Measurements from ENCODE around the gene BBLN. TPM values are rescaled to one million over a fixed set of nuclear protein-coding genes. Genes with fewer than 3 reads are reported as not detected.

The BBLN gene
- total and polyA plus RNA-seq, 7 donors, result 111 to 273 (median 158) TPM

- peak; percentile 53 for DNase-seq
- intact Hi-C loops (cut with DNase I), result loop anchor here (5.0 kb wide), 1 partner anchor 82 kb away; no protein-coding TSS in a partner anchor
- no peak overlapping the region for H3K27ac ChIP-seq
- no peaks in the 10 kb centered on the region for H3K9me3 ChIP-seq
- peaks cover 0 to 7% (median 6%) of the 10 kb centered on the region in 4 donors for H3K4me1 ChIP-seq
- peaks cover 16 to 48% (median 25%) of the 10 kb centered on the region in 4 donors for H3K36me3 ChIP-seq
- H3K27me3 ChIP-seq, result no peaks in the 10 kb centered on the region
- TF ChIP-seq POLR2AphosphoS5 (IDR thresholded peaks at IDR 0.05) (no peak), POLR2A (IDR thresholded peaks at IDR 0.05) (no peak), EP300 (IDR thresholded peaks at IDR 0.05) (no peak)
- TF ChIP-seq, protein P1, sequence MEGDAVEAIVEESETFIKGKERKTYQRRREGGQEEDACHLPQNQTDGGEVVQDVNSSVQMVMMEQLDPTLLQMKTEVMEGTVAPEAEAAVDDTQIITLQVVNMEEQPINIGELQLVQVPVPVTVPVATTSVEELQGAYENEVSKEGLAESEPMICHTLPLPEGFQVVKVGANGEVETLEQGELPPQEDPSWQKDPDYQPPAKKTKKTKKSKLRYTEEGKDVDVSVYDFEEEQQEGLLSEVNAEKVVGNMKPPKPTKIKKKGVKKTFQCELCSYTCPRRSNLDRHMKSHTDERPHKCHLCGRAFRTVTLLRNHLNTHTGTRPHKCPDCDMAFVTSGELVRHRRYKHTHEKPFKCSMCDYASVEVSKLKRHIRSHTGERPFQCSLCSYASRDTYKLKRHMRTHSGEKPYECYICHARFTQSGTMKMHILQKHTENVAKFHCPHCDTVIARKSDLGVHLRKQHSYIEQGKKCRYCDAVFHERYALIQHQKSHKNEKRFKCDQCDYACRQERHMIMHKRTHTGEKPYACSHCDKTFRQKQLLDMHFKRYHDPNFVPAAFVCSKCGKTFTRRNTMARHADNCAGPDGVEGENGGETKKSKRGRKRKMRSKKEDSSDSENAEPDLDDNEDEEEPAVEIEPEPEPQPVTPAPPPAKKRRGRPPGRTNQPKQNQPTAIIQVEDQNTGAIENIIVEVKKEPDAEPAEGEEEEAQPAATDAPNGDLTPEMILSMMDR (IDR thresholded peaks at IDR 0.05), result no peak
- WGBS, 2 donors, result 77 to 86% methylated on average over 15 of the region's 15 CpGs
- no peak overlapping the region for H3K4me3 ChIP-seq
Measured at GRCh38 chr9:128118971-128119665, 40.9 kb upstream of the BBLN start.

GRCh38 chr9:128120061-128120740 is 39.9 kb upstream of the BBLN start:
- H3K4me1 ChIP-seq, result peaks cover 0 to 14% (median 10%) of the 10 kb centered on the region in 4 donors
- H3K27ac ChIP-seq, result no peak overlapping the region
- TF ChIP-seq POLR2A (IDR thresholded peaks at IDR 0.05) (no peak), POLR2AphosphoS5 (IDR thresholded peaks at IDR 0.05) (no peak), EP300 (IDR thresholded peaks at IDR 0.05) (no peak)
- TF ChIP-seq, protein P1 (IDR thresholded peaks at IDR 0.05), result no peak
- 83 to 91% methylated on average over 20 of the region's 20 CpGs for WGBS, 2 donors
- peaks cover 21 to 48% (median 28%) of the 10 kb centered on the region in 4 donors for H3K36me3 ChIP-seq
- H3K27me3 ChIP-seq, result no peaks in the 10 kb centered on the region
- intact Hi-C loops (cut with DNase I), result no loop called here
- DNase-seq, result peak; percentile 64
- no peaks in the 10 kb centered on the region for H3K9me3 ChIP-seq
- H3K4me3 ChIP-seq, result no peak overlapping the region

- peak; percentile 46 for DNase-seq
- no peaks in the 10 kb centered on the region for H3K9me3 ChIP-seq
- TF ChIP-seq, protein P1 (IDR thresholded peaks at IDR 0.05), result no peak
- TF ChIP-seq POLR2AphosphoS5 (IDR thresholded peaks at IDR 0.05), result no peak
- no peak for TF ChIP-seq POLR2A (IDR thresholded peaks at IDR 0.05)
- no peak for TF ChIP-seq EP300 (IDR thresholded peaks at IDR 0.05)
- 86 to 91% methylated on average over 29 of the region's 29 CpGs for WGBS, 2 donors
- no peak overlapping the region for H3K4me3 ChIP-seq
- H3K4me1 ChIP-seq, result peaks cover 0 to 21% (median 18%) of the 10 kb centered on the region in 4 donors
- intact Hi-C loops (cut with DNase I), result no loop called here
- no peaks in the 10 kb centered on the region for H3K27me3 ChIP-seq
- no peak overlapping the region for H3K27ac ChIP-seq
- peaks cover 21 to 48% (median 28%) of the 10 kb centered on the region in 4 donors for H3K36me3 ChIP-seq
Measured at GRCh38 chr9:128120741-128121465, 39.2 kb upstream of the BBLN start.

- intact Hi-C loops (cut with DNase I), result no loop called here
- no peak for TF ChIP-seq POLR2A (IDR thresholded peaks at IDR 0.05)
- TF ChIP-seq, protein P1 (IDR thresholded peaks at IDR 0.05), result no peak
- TF ChIP-seq POLR2AphosphoS5 (IDR thresholded peaks at IDR 0.05), result no peak
- no peak for TF ChIP-seq EP300 (IDR thresholded peaks at IDR 0.05)
- no peak for DNase-seq
Measured at GRCh38 chr9:128121466-128121810, 38.6 kb upstream of the BBLN start.

More at GRCh38 chr9:128121466-128121810, 38.6 kb upstream of the BBLN start:
- H3K9me3 ChIP-seq, result no peaks in the 10 kb centered on the region
- H3K27ac ChIP-seq, result no peak overlapping the region
- H3K36me3 ChIP-seq, result peaks cover 21 to 48% (median 28%) of the 10 kb centered on the region in 4 donors
- no peak overlapping the region for H3K4me3 ChIP-seq
- WGBS, 2 donors, result 91 to 96% methylated on average over 5 of the region's 5 CpGs
- peaks cover 0 to 27% (median 23%) of the 10 kb centered on the region in 4 donors for H3K4me1 ChIP-seq
- H3K27me3 ChIP-seq, result no peaks in the 10 kb centered on the region

Measured in sigmoid colon (tissue), 7 donors.